GM19351 (cell line): ENCODE results near the gene CD302.
"Not testable (repeated sequence)": the region's sequence is repeated elsewhere in the genome, so short reads cannot be mapped to it uniquely, and the experiment has no call there.

Experiments
- ATAC-seq: cut with Tn5 transposase; IDR thresholded peaks from one replicate; pipeline ENCODE4 v1.9.1; 2021; ENCODE audit warnings: mild to moderate bottlenecking, moderate library complexity; ENCODE audit not compliant: unreplicated experiment

CD302 gene

GRCh38 chr2:159755014-159755413, 43.0 kb downstream of the CD302 start:
- no peak for ATAC-seq

- ATAC-seq: no peak
Observed at GRCh38 chr2:159753797-159754196, 44.2 kb downstream of the CD302 start.

GRCh38 chr2:159750873-159751272, 47.1 kb downstream of the CD302 start:
- no peak for ATAC-seq

- ATAC-seq: no peak
Observed at GRCh38 chr2:159748089-159748488, 49.9 kb downstream of the CD302 start.

- not testable (repeated sequence) for ATAC-seq
Observed at GRCh38 chr2:159745237-159745636, 52.8 kb downstream of the CD302 start.

- ATAC-seq: no peak
Observed at GRCh38 chr2:159744363-159744762, 53.6 kb downstream of the CD302 start.

- ATAC-seq: no peak
Observed at GRCh38 chr2:159742846-159743245, 55.2 kb downstream of the CD302 start.

GRCh38 chr2:159738509-159739390, 59.3 kb downstream of the CD302 start:
- no peak for ATAC-seq

- no peak for ATAC-seq
Observed at GRCh38 chr2:159737917-159738296, 60.1 kb downstream of the CD302 start.

- no peak for ATAC-seq
Observed at GRCh38 chr2:159737292-159737916, 60.6 kb downstream of the CD302 start.

- ATAC-seq: no peak
Observed at GRCh38 chr2:159736048-159736447, 62.0 kb downstream of the CD302 start.

- ATAC-seq: no peak
Observed at GRCh38 chr2:159735648-159736047, 62.4 kb downstream of the CD302 start.

- ATAC-seq: no peak
Observed at GRCh38 chr2:159728629-159729028, 69.4 kb downstream of the CD302 start.

GRCh38 chr2:159725713-159726112, 72.3 kb downstream of the CD302 start:
- ATAC-seq: no peak

- not testable (repeated sequence) for ATAC-seq
Observed at GRCh38 chr2:159724795-159725572, 73.0 kb downstream of the CD302 start.

- no peak for ATAC-seq
Observed at GRCh38 chr2:159722580-159722979, 75.4 kb downstream of the CD302 start.

- no peak for ATAC-seq
Observed at GRCh38 chr2:159720676-159721075, 77.3 kb downstream of the CD302 start.
